HepG2 (cell line): Measurements from ENCODE around the gene PLXNA4. TPM values are rescaled to one million over a fixed set of nuclear protein-coding genes. Genes with fewer than 3 reads are reported as not detected.

Experiments
- ATAC-seq: fragments of 200-7000 bp; cut with Tn5 transposase; 3 replicates; pipeline ENCODE4 v1.9.1; 2020; ENCODE audit warnings: mild to moderate bottlenecking, moderate library complexity
- BruUV-seq: library from RNA; stranded (reverse); fragments of 400-500 nt; replicated peaks from 2 replicates; lab custom pipeline; 2021; lab: Mats Ljungman, UMichigan
- CTCF ChIA-PET: fragments of 300-600 bp; formaldehyde crosslinking; extraction: SDS; loops from one replicate; lab custom pipeline; 2021; ENCODE audit warnings: low total read pairs, inconsistent platforms, low intra/inter-chr PET ratio; lab: Yijun Ruan, JAX
- POLR2A ChIA-PET: fragments of 350-600 bp; sonication (Branson Sonifier 250); formaldehyde crosslinking; loops from one replicate; lab custom pipeline; 2020; ENCODE audit warnings: antibody characterized with exemption, inconsistent platforms; lab: Yijun Ruan, JAX
- DNase-seq: peaks from one replicate; pipeline ENCODE4 v3.0.0-alpha.2; 2015; ENCODE audit warnings: low spot score
- FAIRE-seq: peaks from 3 replicates; lab custom pipeline; 2011; peaks lifted over from hg19 to GRCh38; lab: Jason Lieb, UNC
- H2AFZ ChIP-seq: one replicate; pipeline ENCODE4 v1.6.1; 2011; ENCODE audit warnings: low read length, inconsistent platforms
- H3K27ac ChIP-seq: fragments of 300-600 bp; 3 replicates; pipeline ENCODE4 v1.8.0; 2011; ENCODE audit warnings: mixed run types, mild to moderate bottlenecking, mixed read lengths, low read length, inconsistent platforms; ENCODE audit not compliant: insufficient read depth; ENCODE audit errors: extremely low read length
- H3K27me3 ChIP-seq, 2 experiments: fragments of 200-600 bp in 1 of 2; 2 replicates in 1 of 2; 3 replicates in 1 of 2; pipeline versions ENCODE4 v1.6.0 to v1.8.0; 2011; ENCODE audit warnings: low read length in 2 of 2, mild to moderate bottlenecking in 2 of 2, moderate library complexity in 2 of 2, inconsistent platforms in 1 of 2; ENCODE audit not compliant: insufficient read depth in 2 of 2, control insufficient read depth in 1 of 2
- H3K36me3 ChIP-seq, 2 experiments: fragments of 200-600 bp in 1 of 2; replicated peaks in 1 of 2; 2 replicates in 1 of 2; 3 replicates in 1 of 2; pipeline versions ENCODE4 v1.5.1 to v1.8.0; 2011; ENCODE audit warnings: low read length in 2 of 2, inconsistent platforms in 1 of 2; ENCODE audit not compliant: insufficient read depth in 2 of 2, control insufficient read depth in 1 of 2
- H3K4me1 ChIP-seq: 2 replicates; pipeline ENCODE4 v1.5.1; 2012; ENCODE audit warnings: low read length, inconsistent platforms; ENCODE audit not compliant: insufficient read depth
- H3K4me2 ChIP-seq: 2 replicates; pipeline ENCODE4 v1.6.0; 2011; ENCODE audit warnings: low read depth, low read length, inconsistent platforms
- H3K4me3 ChIP-seq, 3 experiments: fragments of 200-600 bp in 1 of 3; sonication (generic), shearing (Covaris generic) in 1 of 3; replicated peaks in 1 of 3; 2 replicates each; pipeline ENCODE4 v1.5.1; 2011 to 2016; ENCODE audit warnings: low read length in 3 of 3, inconsistent platforms in 2 of 3, low read depth in 2 of 3, mild to moderate bottlenecking in 2 of 3, control low read depth in 1 of 3, mixed read lengths in 1 of 3; ENCODE audit not compliant: insufficient read depth in 1 of 3
- H3K79me2 ChIP-seq: one replicate; pipeline ENCODE4 v1.6.1; 2011; ENCODE audit warnings: low read length, inconsistent platforms; ENCODE audit not compliant: insufficient read depth
- H3K9ac ChIP-seq: 2 replicates; pipeline ENCODE4 v1.6.0; 2011; ENCODE audit warnings: mild to moderate bottlenecking, low read depth, low read length, inconsistent platforms; ENCODE audit not compliant: insufficient read depth
- H3K9me3 ChIP-seq: 2 replicates; pipeline ENCODE4 v1.5.1; 2012; ENCODE audit warnings: mild to moderate bottlenecking, low read length
- H4K20me1 ChIP-seq: 2 replicates; pipeline ENCODE4 v1.6.0; 2011; ENCODE audit warnings: inconsistent platforms, mild to moderate bottlenecking, low read length, moderate library complexity; ENCODE audit not compliant: insufficient read depth
- BCL6 ChIP-seq: IDR thresholded peaks from 2 replicates; pipeline ENCODE4 v1.6.1; 2016; ENCODE audit warnings: missing genetic modification reagents, missing compliant biosample characterization
- EP300 ChIP-seq, 3 experiments: sonication (generic) in 1 of 3; formaldehyde crosslinking in 1 of 3; IDR thresholded peaks; 2 replicates each; pipeline versions ENCODE4 v1.5.1 to v1.6.1; 2011 to 2020; ENCODE audit warnings: low read depth in 2 of 3, low read length in 2 of 3, borderline replicate concordance in 1 of 3, improper control_type of control experiment in 1 of 3, mild to moderate bottlenecking in 1 of 3, missing genetic modification reagents in 1 of 3, moderate library complexity in 1 of 3
- GTF3A ChIP-seq: sonication (generic); formaldehyde crosslinking; conservative IDR thresholded peaks from 2 replicates; pipeline ENCODE4 v1.4.0; 2020; ENCODE audit warnings: mild to moderate bottlenecking, missing genetic modification reagents
- HNF4A ChIP-seq: sonication (generic); formaldehyde crosslinking; IDR thresholded peaks from 2 replicates; pipeline ENCODE4 v1.4.0; 2020; ENCODE audit warnings: missing genetic modification reagents
- MIXL1 ChIP-seq: IDR thresholded peaks from 2 replicates; pipeline ENCODE4 v1.6.1; 2016
- NR2F1 ChIP-seq, 2 experiments: fragments of 450-650 bp in 1 of 2; formaldehyde crosslinking in 1 of 2; IDR thresholded peaks; 2 replicates each; pipeline versions ENCODE4 v1.5.0 to v1.6.1; 2016 to 2020; ENCODE audit warnings: mild to moderate bottlenecking in 1 of 2, missing compliant biosample characterization in 1 of 2, missing genetic modification reagents in 1 of 2, moderate library complexity in 1 of 2
- NR2F6 ChIP-seq, 2 experiments: IDR thresholded peaks; 2 replicates each; pipeline ENCODE4 v1.6.1; 2016; ENCODE audit warnings: antibody characterized with exemption in 1 of 2, mild to moderate bottlenecking in 1 of 2
- RARA ChIP-seq: IDR thresholded peaks from 2 replicates; pipeline ENCODE4 v1.6.1; 2016; ENCODE audit warnings: missing genetic modification reagents, missing compliant biosample characterization
- SALL1 ChIP-seq: sonication (generic); formaldehyde crosslinking; IDR thresholded peaks from 2 replicates; pipeline ENCODE4 v1.8.0; 2022; ENCODE audit warnings: mild to moderate bottlenecking, missing genetic modification reagents
- SNAI1 ChIP-seq: sonication (generic); formaldehyde crosslinking; IDR thresholded peaks from 2 replicates; pipeline ENCODE4 v1.5.0; 2020; ENCODE audit warnings: mild to moderate bottlenecking, missing genetic modification reagents, borderline replicate concordance
- SOX6 ChIP-seq, 2 experiments: fragments of 450-650 bp in 1 of 2; sonication (generic) in 1 of 2; formaldehyde crosslinking in 1 of 2; IDR thresholded peaks; 2 replicates each; pipeline versions ENCODE4 v1.4.0 to v1.6.1; 2017 to 2020; ENCODE audit warnings: antibody characterized with exemption in 1 of 2, mild to moderate bottlenecking in 1 of 2, missing genetic modification reagents in 1 of 2
- THRA ChIP-seq: sonication (generic); formaldehyde crosslinking; IDR thresholded peaks from 2 replicates; pipeline ENCODE4 v1.4.0; 2020; ENCODE audit warnings: missing genetic modification reagents, borderline replicate concordance
- TMF1 ChIP-seq: sonication (generic); formaldehyde crosslinking; IDR thresholded peaks from 2 replicates; pipeline ENCODE4 v1.8.1; 2022; ENCODE audit warnings: low read depth, missing genetic modification reagents
- XRCC5 ChIP-seq: fragments of 200-400 bp; formaldehyde crosslinking; optimal IDR thresholded peaks from 2 replicates; pipeline ENCODE3; 2017; ENCODE audit warnings: mild to moderate bottlenecking, low read length
- ZIK1 ChIP-seq: sonication (generic); formaldehyde crosslinking; IDR thresholded peaks from 2 replicates; pipeline ENCODE4 v1.5.0; 2020; ENCODE audit warnings: mild to moderate bottlenecking, low read depth, missing genetic modification reagents, borderline replicate concordance
- ZNF629 ChIP-seq: sonication (generic); formaldehyde crosslinking; conservative IDR thresholded peaks from 2 replicates; pipeline ENCODE4 v1.5.0; 2020; ENCODE audit warnings: missing genetic modification reagents
- ZSCAN9 ChIP-seq: IDR thresholded peaks from 2 replicates; pipeline ENCODE4 v1.6.1; 2016; ENCODE audit warnings: borderline replicate concordance
- WGBS: methylation state at CpG from one replicate; pipeline ENCODE4 v1.1.6; 2017; ENCODE audit warnings: low lambda C conversion rate; 5-methylcytosine and 5-hydroxymethylcytosine counted together
- in situ Hi-C: cut with HindIII; loops from 2 replicates; pipeline ENCODE4 v1.10.0; 2017; ENCODE audit warnings: low pct_unique_long_range_greater_than_20kb; ENCODE audit not compliant: extremely low pct_ligation_motif_present
- intact Hi-C: fragments of 100-400 bp; cut with micrococcal nuclease; formaldehyde crosslinking; loops from one replicate; pipeline ENCODE4 v1.10.0; 2022; ENCODE audit not compliant: unreplicated experiment
- polyA plus RNA-seq, 8 experiments: library from polyadenylated mRNA; depleted of rRNA in 3 of 8; stranded (reverse) in 7 of 8; unstranded in 1 of 8; fragments of >200 nt; fragmentation: Illumina TruSeq in 4 of 8; extraction: Trizol in 4 of 8; gene quantifications; 2 replicates each; pipeline versions ENCODE4 v1.2.1 to v1.2.3, GENCODE V29; 2011 to 2016; ENCODE audit warnings: low read depth in 4 of 8, missing spikeins in 1 of 8, mixed read lengths in 1 of 8; ENCODE audit not compliant: insufficient read depth in 1 of 8
- total RNA-seq, 5 experiments: library from RNA; depleted of rRNA; stranded (reverse); fragments of >200 nt; fragmentation: Illumina TruSeq; extraction: Trizol; gene quantifications; 2 replicates each; pipeline ENCODE4 v1.2.3, GENCODE V29; 2016; ENCODE audit warnings: low read depth in 1 of 5

The PLXNA4 gene
- total and polyA plus RNA-seq, 2 of the 13 experiments (the other 11 are each of a cell fraction or from before 2014, with no cell fraction given) = 0.01 to 0.04 TPM

DNA sequence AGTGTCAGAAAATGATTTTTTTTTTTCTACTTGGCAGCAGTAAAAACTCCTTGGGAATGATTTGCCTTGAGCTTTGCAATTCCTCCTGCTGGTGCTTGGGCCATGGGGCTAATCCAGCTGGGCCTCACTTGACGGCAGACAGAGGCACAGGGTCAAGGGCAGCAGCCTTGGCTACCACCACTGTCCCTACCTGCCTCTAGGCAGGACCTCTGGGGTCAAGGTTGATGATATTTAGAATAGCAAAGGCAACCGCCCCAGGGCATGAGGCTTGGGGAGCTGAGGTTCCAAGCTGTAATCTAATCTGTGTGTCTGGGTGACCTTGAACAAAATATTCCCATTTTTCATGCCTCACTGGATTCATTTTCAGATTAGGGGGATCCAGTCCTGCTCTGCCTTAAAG is 327.4 kb downstream of the PLXNA4 start:
- Histone ChIP-seq H3K4me2 (peak overlapping the region; percentile 82; the same call in 1 of the 2 replicates), H2AFZ (no peak overlapping the region), H3K27ac (no peak overlapping the region), H4K20me1 (no peaks in the 10 kb centered on the region), H3K27me3 (no peaks in the 10 kb centered on the region; a peak in 1 of 5 replicates), H3K4me1 (peaks cover 44% of the 10 kb centered on the region), H3K36me3 (no peaks in the 10 kb centered on the region), H3K79me2 (no peaks in the 10 kb centered on the region), H3K9me3 (no peaks in the 10 kb centered on the region), H3K9ac (no peak overlapping the region), H3K4me3 (no peak overlapping the region)
- TF ChIP-seq SNAI1 (CRISPR knock-in tag) = no peak
- TF ChIP-seq EP300 (IDR thresholded peaks at IDR 0.05; ENCODE audit: low read depth in 2 of 2, low read length in 2 of 2) = 0 out of 4 replicates have a peak, but pooled peaks of 1 of the 2 experiments have one; percentile 16
- no peak for TF ChIP-seq EP300 (CRISPR knock-in tag; IDR thresholded peaks at IDR 0.05; ENCODE audit: borderline replicate concordance)
- TF ChIP-seq ZNF629 = 0 out of 2 replicates have a peak, but pooled peaks have one; percentile 20
- peak; percentile 24; the same call in 1 of the 2 replicates for TF ChIP-seq HNF4A (CRISPR knock-in tag)
- peak; percentile 54 for TF ChIP-seq SALL1
- no peak for TF ChIP-seq XRCC5
- no peak for TF ChIP-seq MIXL1 (CRISPR knock-in tag)
- TF ChIP-seq SOX6 (IDR thresholded peaks at IDR 0.05) = no peak
- TF ChIP-seq SOX6 (CRISPR knock-in tag; IDR thresholded peaks at IDR 0.05) = peak; percentile 27; the same call in 1 of the 2 replicates
- TF ChIP-seq RARA (CRISPR knock-in tag) = peak; percentile 65; the same call in 1 of the 2 replicates
- TF ChIP-seq THRA = peak; percentile 66; the same call in 1 of the 2 replicates
- TF ChIP-seq NR2F1 (CRISPR knock-in tag; IDR thresholded peaks at IDR 0.05) = peak in 1 of 2 experiments; percentile 36; a peak in 1 of 4 replicates
- no peak for TF ChIP-seq GTF3A (CRISPR knock-in tag)
- no peak for TF ChIP-seq ZIK1 (CRISPR knock-in tag)
- TF ChIP-seq BCL6 = peak; percentile 48
- peak; percentile 43 for TF ChIP-seq NR2F6 (IDR thresholded peaks at IDR 0.05)
- peak; percentile 67; the same call in 1 of the 2 replicates for TF ChIP-seq NR2F6 (CRISPR knock-in tag; IDR thresholded peaks at IDR 0.05)
- TF ChIP-seq ZSCAN9 (CRISPR knock-in tag) = no peak
- no peak for TF ChIP-seq TMF1 (CRISPR knock-in tag)
- WGBS = 0% methylated on average over 2 of the region's 2 CpGs
- intact Hi-C loops (loop anchor here (1.0 kb wide), 1 partner anchor 51 kb away; no protein-coding TSS in a partner anchor), in situ Hi-C loops (no loop called here)
- CTCF ChIA-PET = no interaction called here
- POLR2A ChIA-PET = interaction anchor here (1.1 kb wide), 1 partner anchor 30 kb away, joined by 4 read pairs; no protein-coding TSS in a partner anchor
- DNase-seq = no peak
- no TSS peak for BruUV-seq
- ATAC-seq = no peak
- FAIRE-seq = no peak
